K562 (cell line): ENCODE results near the gene MAU2. TPM values are rescaled to one million over a fixed set of nuclear protein-coding genes. Genes with fewer than 3 reads are reported as not detected.

Source experiments
- ATAC-seq: fragments of 200-7000 bp; cut with Tn5 transposase; 3 replicates; pipeline ENCODE4 v1.9.1; 2020; ENCODE audit warnings: moderate library complexity
- BruUV-seq: library from RNA; stranded (reverse); fragments of 400-500 nt; replicated peaks from 2 replicates; lab custom pipeline; 2021; lab: Mats Ljungman, UMichigan
- CTCF ChIA-PET: fragments of 300-600 bp; formaldehyde crosslinking; extraction: SDS; loops from one replicate; lab custom pipeline; 2021; ENCODE audit warnings: low intra/inter-chr PET ratio; lab: Yijun Ruan, JAX
- POLR2A ChIA-PET: fragments of 300-600, 350-650 bp; sonication (Branson Sonifier 250); formaldehyde crosslinking; extraction: SDS; loops from one replicate; lab custom pipeline; 2021; ENCODE audit warnings: antibody characterized with exemption, inconsistent platforms; lab: Yijun Ruan, JAX
- DNase-seq, 4 experiments: peaks; one replicate each; pipeline versions ENCODE4 v3.0.0 to v3.0.0-alpha.2; 2011 to 2018; ENCODE audit warnings: low spot score in 3 of 4, mixed read lengths in 3 of 4; ENCODE audit errors: extremely low read depth in 1 of 4
- FAIRE-seq: peaks from 2 replicates; lab custom pipeline; 2011; peaks lifted over from hg19 to GRCh38; lab: Jason Lieb, UNC
- H2AFZ ChIP-seq: 2 replicates; pipeline ENCODE4 v1.6.0; 2011; ENCODE audit warnings: low read depth, low read length, control low read depth, inconsistent platforms
- H3K27ac ChIP-seq: fragments of 200-600 bp; 3 replicates; pipeline ENCODE4 v1.8.0; 2011; ENCODE audit warnings: low read depth, mild to moderate bottlenecking, control low read depth, inconsistent platforms, low read length, moderate library complexity, mixed read lengths; ENCODE audit errors: extremely low read depth
- H3K27me3 ChIP-seq, 2 experiments: fragments of 300-600 bp in 1 of 2; 2 replicates in 1 of 2; 3 replicates in 1 of 2; pipeline versions ENCODE4 v1.6.0 to v1.8.0; 2011; ENCODE audit warnings: inconsistent platforms in 2 of 2, low read length in 2 of 2, mild to moderate bottlenecking in 1 of 2, mixed read lengths in 1 of 2, moderate library complexity in 1 of 2; ENCODE audit not compliant: control insufficient read depth in 2 of 2, insufficient read depth in 2 of 2
- H3K36me3 ChIP-seq: fragments of 300-600 bp; 3 replicates; pipeline ENCODE4 v1.8.0; 2011; ENCODE audit warnings: mild to moderate bottlenecking, low read length, inconsistent platforms; ENCODE audit not compliant: control insufficient read depth, insufficient read depth
- H3K4me1 ChIP-seq, 2 experiments: fragments of 200-600 bp in 1 of 2; replicated peaks in 1 of 2; 2 replicates in 1 of 2; 3 replicates in 1 of 2; pipeline versions ENCODE4 v1.5.1 to v1.8.0; 2011; ENCODE audit warnings: inconsistent platforms in 2 of 2, low read length in 2 of 2, mild to moderate bottlenecking in 1 of 2, mixed read lengths in 1 of 2, moderate library complexity in 1 of 2; ENCODE audit not compliant: control insufficient read depth in 2 of 2, insufficient read depth in 2 of 2
- H3K4me2 ChIP-seq: 2 replicates; pipeline ENCODE4 v1.6.1; 2011; ENCODE audit warnings: low read length, control low read depth, inconsistent platforms, mixed read lengths; ENCODE audit not compliant: insufficient read depth
- H3K4me3 ChIP-seq: fragments of 200-600 bp; sonication (generic), shearing (Covaris generic); 2 replicates; pipeline ENCODE4 v1.5.1; 2016; ENCODE audit warnings: control low read depth, inconsistent platforms
- H3K79me2 ChIP-seq: fragments of 200-600 bp; 3 replicates; pipeline ENCODE4 v1.8.0; 2011; ENCODE audit warnings: low read length, inconsistent platforms; ENCODE audit not compliant: control insufficient read depth, insufficient read depth
- H3K9ac ChIP-seq, 2 experiments: 2 replicates each; pipeline versions ENCODE4 v1.6.0 to v1.6.1; 2011; ENCODE audit warnings: low read depth in 2 of 2, low read length in 2 of 2, control low read depth in 1 of 2, inconsistent platforms in 1 of 2, mild to moderate bottlenecking in 1 of 2, mixed read lengths in 1 of 2; ENCODE audit not compliant: insufficient read depth in 1 of 2
- H3K9me1 ChIP-seq: one replicate; pipeline ENCODE4 v1.6.0; 2011; ENCODE audit warnings: inconsistent platforms, mild to moderate bottlenecking, low read length, moderate library complexity; ENCODE audit not compliant: control insufficient read depth, insufficient read depth
- H3K9me3 ChIP-seq: replicated peaks from 2 replicates; pipeline ENCODE4 v1.5.1; 2011; ENCODE audit warnings: low read depth, low read length, inconsistent platforms; ENCODE audit not compliant: control insufficient read depth, insufficient read depth
- H4K20me1 ChIP-seq: replicated peaks from 2 replicates; pipeline ENCODE4 v1.6.1; 2011; ENCODE audit warnings: low read length, inconsistent platforms, mixed read lengths; ENCODE audit not compliant: control insufficient read depth, insufficient read depth
- CGGBP1 ChIP-seq: fragments of 250-450 bp; sonication (Bioruptor Pico); IDR thresholded peaks from 2 replicates; pipeline ENCODE4 v1.9.0; 2021; ENCODE audit warnings: mild to moderate bottlenecking
- CHD1 ChIP-seq: fragments of 200-600 bp; sonication (generic); IDR thresholded peaks from one replicate; pipeline ENCODE4 v1.6.1; 2012; ENCODE audit warnings: mild to moderate bottlenecking, moderate library complexity, low read length, inconsistent platforms
- E2F6 ChIP-seq, 2 experiments: IDR thresholded peaks; 2 replicates each; pipeline ENCODE4 v1.6.1; 2011; ENCODE audit warnings: borderline replicate concordance in 1 of 2, control low read depth in 1 of 2, low read depth in 1 of 2, low read length in 1 of 2, mild to moderate bottlenecking in 1 of 2, mixed read lengths in 1 of 2, moderate library complexity in 1 of 2; ENCODE audit not compliant: insufficient read depth in 1 of 2, insufficient read length in 1 of 2, poor library complexity in 1 of 2, severe bottlenecking in 1 of 2; ENCODE audit errors: extremely low read depth in 1 of 2
- HIVEP1 ChIP-seq: fragments of 250-450 bp; sonication (Bioruptor Pico); IDR thresholded peaks from 2 replicates; pipeline ENCODE4 v1.4.0; 2020; ENCODE audit warnings: mild to moderate bottlenecking
- HMBOX1 ChIP-seq: sonication (generic); IDR thresholded peaks from 2 replicates; pipeline ENCODE4 v1.6.1; 2016
- MECOM ChIP-seq: fragments of 250-450 bp; sonication (Bioruptor Pico); IDR thresholded peaks from 2 replicates; pipeline ENCODE4 v1.8.0; 2022; ENCODE audit warnings: inconsistent platforms
- POLR2AphosphoS5 ChIP-seq: IDR thresholded peaks from 2 replicates; pipeline ENCODE4 v1.6.1; 2011; ENCODE audit warnings: mild to moderate bottlenecking, low read depth, low read length, moderate library complexity; ENCODE audit not compliant: control insufficient read depth, insufficient read depth
- POLR2G ChIP-seq: fragments of 200-400 bp; formaldehyde crosslinking; IDR thresholded peaks from 2 replicates; pipeline ENCODE4 v1.6.1; 2017; ENCODE audit warnings: low read depth, mild to moderate bottlenecking, antibody characterized with exemption, low read length, moderate library complexity
- SIN3A ChIP-seq, 2 experiments: fragments of 150-350 bp in 1 of 2; IDR thresholded peaks; 2 replicates each; pipeline ENCODE4 v1.6.1; 2011 to 2016; ENCODE audit warnings: borderline replicate concordance in 2 of 2, low read depth in 2 of 2, low read length in 2 of 2, mild to moderate bottlenecking in 2 of 2, moderate library complexity in 2 of 2; ENCODE audit not compliant: control insufficient read depth in 1 of 2
- SMARCA4 ChIP-seq: fragments of 450-650 bp; IDR thresholded peaks from 2 replicates; pipeline ENCODE4 v1.6.1; 2016
- SMARCE1 ChIP-seq: fragments of 450-650 bp; IDR thresholded peaks from 2 replicates; pipeline ENCODE4 v1.7.1; 2016; ENCODE audit warnings: mild to moderate bottlenecking
- TSHZ1 ChIP-seq: fragments of 250-450 bp; sonication (Bioruptor Pico); IDR thresholded peaks from 2 replicates; pipeline ENCODE4 v1.4.0; 2020; ENCODE audit warnings: mild to moderate bottlenecking, moderate library complexity
- ZC3H4 ChIP-seq: sonication (generic); formaldehyde crosslinking; IDR thresholded peaks from 2 replicates; pipeline ENCODE4 v1.9.0; 2021; ENCODE audit warnings: missing genetic modification reagents, borderline replicate concordance
- WGBS: fragments of 100-300 bp; shearing (Covaris generic); methylation state at CpG from one replicate; pipeline ENCODE4 v1.1.6; 2016; ENCODE audit warnings: low coverage, mixed read lengths; ENCODE audit not compliant: insufficient coverage; ENCODE audit errors: missing lambda C conversion rate; 5-methylcytosine and 5-hydroxymethylcytosine counted together
- in situ Hi-C: fragments of 300-500 bp; cut with MboI; formaldehyde crosslinking; loops from 4 replicates; pipeline ENCODE4 v1.15.0; 2018; ENCODE audit warnings: inconsistent platforms, mixed read lengths
- intact Hi-C: fragments of 100-400 bp; cut with micrococcal nuclease; formaldehyde crosslinking; loops from 2 replicates; pipeline ENCODE4 v1.14.2; 2022
- polyA plus RNA-seq, 8 experiments: library from polyadenylated mRNA; depleted of rRNA in 4 of 8; stranded (reverse) in 5 of 8; unstranded in 3 of 8; fragments of >200 nt; fragmentation: Nextera tagmentation in 2 of 8; fragmentation: Illumina TruSeq in 1 of 8; extraction: Ambion mirVana in 2 of 8; extraction: Trizol in 1 of 8; gene quantifications; 2 replicates each; pipeline versions ENCODE4 v1.2.1 to v1.2.3, GENCODE V29; 2011 to 2014; ENCODE audit warnings: inconsistent platforms in 1 of 8, missing spikeins in 1 of 8
- total RNA-seq, 7 experiments: library from RNA; depleted of rRNA in 6 of 7; stranded (reverse); fragments of >200 nt in 6 of 7; fragmentation: Illumina TruSeq in 2 of 7; extraction: Trizol in 2 of 7; gene quantifications; 2 replicates each; pipeline versions ENCODE4 v1.2.1 to v1.2.3, GENCODE V29; 2011 to 2021; ENCODE audit warnings: low replicate concordance in 1 of 7

Gene MAU2
- total and polyA plus RNA-seq, 9 of the 15 experiments (the other 6 are each of a cell fraction or from before 2014, with no cell fraction given) = 1.2 to 48.1 (median 19.4) TPM

GRCh38 chr19:19405971-19406877 lies 85.6 kb downstream of the MAU2 start:
- intact Hi-C loops (loop anchor here (1.0 to 5.0 kb wide), 4 partner anchors 21 to 83 kb away; no protein-coding TSS in a partner anchor), in situ Hi-C loops (no loop called here)
- TF ChIP-seq E2F6 (IDR thresholded peaks at IDR 0.05; ENCODE audit: borderline replicate concordance in 1 of 2, extremely low read depth in 1 of 2, insufficient read depth in 1 of 2, insufficient read length in 1 of 2, low read depth in 1 of 2, low read length in 1 of 2, poor library complexity in 1 of 2, severe bottlenecking in 1 of 2) (peak in 1 of 2 experiments; percentile 71), MECOM (CRISPR knock-in tag) (no peak), ZC3H4 (CRISPR knock-in tag) (no peak), CHD1 (peak; percentile 53), SIN3A (IDR thresholded peaks at IDR 0.05; ENCODE audit: borderline replicate concordance in 2 of 2, control insufficient read depth in 1 of 2, low read depth in 2 of 2, low read length in 2 of 2) (peak; percentile 22 to 80; a peak in 2 of 4 replicates), SMARCA4 (0 out of 2 replicates have a peak, but pooled peaks have one; percentile 22), HMBOX1 (no peak), TSHZ1 (CRISPR knock-in tag) (no peak), HIVEP1 (CRISPR knock-in tag) (no peak), POLR2G (no peak), CGGBP1 (peak; percentile 57; the same call in 1 of the 2 replicates), SMARCE1 (peak; percentile 22; the same call in 1 of the 2 replicates), POLR2AphosphoS5 (0 out of 2 replicates have a peak, but pooled peaks have one; percentile 6)

More at GRCh38 chr19:19405971-19406877, 85.6 kb downstream of the MAU2 start:
- BruUV-seq = no TSS peak
- H3K4me3 ChIP-seq = peak overlapping the region; percentile 78
- DNase-seq (peak; percentile 54 to 76 (median 66)), ATAC-seq (peak; percentile 19), FAIRE-seq (no peak)
- ChIA-PET POLR2A (interaction anchor here (0.6 to 3.2 kb wide), 13 partner anchors 12 to 344 kb away, joined by 3 to 27 read pairs (median 6); no protein-coding TSS in a partner anchor), CTCF (no interaction called here)
- no peaks in the 10 kb centered on the region for H3K9me3 ChIP-seq
- peaks cover 46% of the 10 kb centered on the region for H4K20me1 ChIP-seq
- peaks cover 40% of the 10 kb centered on the region; the same call in 2 of the 3 replicates for H3K36me3 ChIP-seq
- H2AFZ ChIP-seq = no peak overlapping the region
- 2% methylated on average over 27 of the region's 87 CpGs for WGBS
- peaks cover 93% of the 10 kb centered on the region for H3K79me2 ChIP-seq
- peaks cover 50 to 60% of the 10 kb centered on the region in 2 experiments for H3K4me1 ChIP-seq
- H3K27me3 ChIP-seq = no peaks in the 10 kb centered on the region
- H3K9me1 ChIP-seq = peaks cover 6% of the 10 kb centered on the region
- peak overlapping the region; percentile 90 for H3K27ac ChIP-seq
- peak overlapping the region; percentile 74 to 97 for H3K9ac ChIP-seq
- H3K4me2 ChIP-seq = peak overlapping the region; percentile 84
